ENCODE measurements around the gene TIMM50.
A peak's percentile ranks its signal among the peaks of the same experiment; 100 is the strongest.
"Not testable (repeated sequence)": the region's sequence is repeated elsewhere in the genome, so short reads cannot be mapped to it uniquely, and the experiment has no call there.

The TIMM50 gene

GRCh38 chr19:39448271-39448670 lies 32.4 kb upstream of the TIMM50 start:
- ChIA-PET POLR2A (ENCODE audit: low non-redundant PET) (no interaction called here), CTCF (interaction anchor here (0.7 kb wide), 1 partner anchor 25 kb away, joined by 3 read pairs; no protein-coding TSS in a partner anchor)
- peak overlapping the region; percentile 27; the same call in 1 of the 2 replicates for H3K27ac ChIP-seq
- TF ChIP-seq CTCF (conservative IDR thresholded peaks at IDR 0.05; ENCODE audit: low read depth), result no peak
- DNase-seq (ENCODE audit: low spot score), result no peak

GRCh38 chr19:39449116-39449797 lies 31.4 kb upstream of the TIMM50 start:
- DNase-seq (ENCODE audit: low spot score), result no peak
- POLR2A ChIA-PET (ENCODE audit: low non-redundant PET), result interaction anchor here (1.2 kb wide), 1 partner anchor 13 kb away, joined by 5 read pairs; the partner anchor contains the start of gene RPS16
- H3K27ac ChIP-seq, result peak overlapping the region; percentile 23; the same call in 1 of the 2 replicates
- CTCF ChIA-PET, result no interaction called here
- TF ChIP-seq CTCF (conservative IDR thresholded peaks at IDR 0.05; ENCODE audit: low read depth), result no peak

GRCh38 chr19:39451257-39451656 lies 29.4 kb upstream of the TIMM50 start:
- POLR2A ChIA-PET (ENCODE audit: low non-redundant PET); H3K27ac ChIP-seq; DNase-seq (ENCODE audit: low spot score); CTCF ChIA-PET: not testable (repeated sequence)

- no peak for DNase-seq (ENCODE audit: low spot score)
- ChIA-PET POLR2A (ENCODE audit: low non-redundant PET) (no interaction called here), CTCF (interaction anchor here (0.6 kb wide), 1 partner anchor 277 kb away, joined by 3 read pairs; no protein-coding TSS in a partner anchor)
- TF ChIP-seq CTCF (conservative IDR thresholded peaks at IDR 0.05; ENCODE audit: low read depth), result no peak
- no peak overlapping the region for H3K27ac ChIP-seq
These were observed 17.2 kb upstream of the TIMM50 start for GRCh38 chr19:39463403-39463802.

GRCh38 chr19:39465956-39466747 lies 14.5 kb upstream of the TIMM50 start:
- POLR2A ChIA-PET (ENCODE audit: low non-redundant PET), result no interaction called here

GRCh38 chr19:39467941-39468340 lies 12.7 kb upstream of the TIMM50 start:
- H3K27ac ChIP-seq, result no peak overlapping the region
- ChIA-PET CTCF (interaction anchor here (1.5 kb wide), 1 partner anchor 35 kb away, joined by 10 read pairs; no protein-coding TSS in a partner anchor), POLR2A (ENCODE audit: low non-redundant PET) (no interaction called here)
- DNase-seq (ENCODE audit: low spot score), result no peak
- TF ChIP-seq CTCF (conservative IDR thresholded peaks at IDR 0.05; ENCODE audit: low read depth), result no peak

More at GRCh38 chr19:39465956-39466747, 14.5 kb upstream of the TIMM50 start:
- TF ChIP-seq CTCF (conservative IDR thresholded peaks at IDR 0.05; ENCODE audit: low read depth), result no peak
- DNase-seq (ENCODE audit: low spot score), result no peak
- CTCF ChIA-PET, result no interaction called here
- H3K27ac ChIP-seq, result no peak overlapping the region

All from RWPE1 (cell line).